Measurements from ENCODE around the gene MYRF.

DNA sequence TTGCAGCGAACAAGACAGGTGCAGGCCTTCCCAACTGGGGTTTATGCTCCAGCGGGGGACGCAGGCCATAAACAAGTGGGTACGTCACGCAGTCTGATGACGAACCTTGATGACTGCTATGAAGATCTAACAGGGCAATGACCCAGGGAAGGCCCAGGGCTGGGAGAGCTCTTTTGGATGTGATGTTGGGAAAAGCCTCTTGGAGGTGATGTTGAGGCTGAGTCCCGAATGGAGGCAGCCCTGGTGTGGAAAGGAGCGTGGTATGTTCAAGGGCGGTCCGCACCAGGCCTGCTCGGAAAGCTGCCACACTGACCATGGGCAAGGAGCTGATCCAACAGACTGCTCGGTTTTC lies 81.5 kb downstream of the MYRF start:
- TF ChIP-seq, protein P1, sequence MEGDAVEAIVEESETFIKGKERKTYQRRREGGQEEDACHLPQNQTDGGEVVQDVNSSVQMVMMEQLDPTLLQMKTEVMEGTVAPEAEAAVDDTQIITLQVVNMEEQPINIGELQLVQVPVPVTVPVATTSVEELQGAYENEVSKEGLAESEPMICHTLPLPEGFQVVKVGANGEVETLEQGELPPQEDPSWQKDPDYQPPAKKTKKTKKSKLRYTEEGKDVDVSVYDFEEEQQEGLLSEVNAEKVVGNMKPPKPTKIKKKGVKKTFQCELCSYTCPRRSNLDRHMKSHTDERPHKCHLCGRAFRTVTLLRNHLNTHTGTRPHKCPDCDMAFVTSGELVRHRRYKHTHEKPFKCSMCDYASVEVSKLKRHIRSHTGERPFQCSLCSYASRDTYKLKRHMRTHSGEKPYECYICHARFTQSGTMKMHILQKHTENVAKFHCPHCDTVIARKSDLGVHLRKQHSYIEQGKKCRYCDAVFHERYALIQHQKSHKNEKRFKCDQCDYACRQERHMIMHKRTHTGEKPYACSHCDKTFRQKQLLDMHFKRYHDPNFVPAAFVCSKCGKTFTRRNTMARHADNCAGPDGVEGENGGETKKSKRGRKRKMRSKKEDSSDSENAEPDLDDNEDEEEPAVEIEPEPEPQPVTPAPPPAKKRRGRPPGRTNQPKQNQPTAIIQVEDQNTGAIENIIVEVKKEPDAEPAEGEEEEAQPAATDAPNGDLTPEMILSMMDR (conservative IDR thresholded peaks at IDR 0.05; ENCODE audit: low read length) = no peak
- no peak for TF ChIP-seq EZH2phosphoT487 (IDR thresholded peaks at IDR 0.05; ENCODE audit: borderline replicate concordance, low read depth, low read length)

All from OCI-LY7 (cell line).